ENCODE results near the gene SLITRK4.

SLITRK4 gene

GRCh38 chrX:143635915-143636314 is at the start of gene SLITRK4:
Gene SLITRK4 (minus strand): TSS chrX:143636101. CDS start chrX:143631108, 4,993 bp downstream.
- no peak for TF ChIP-seq NFIC (IDR thresholded peaks at IDR 0.05)
- no peak for TF ChIP-seq EGR1 (IDR thresholded peaks at IDR 0.05)
- TF ChIP-seq ZBTB7A (IDR thresholded peaks at IDR 0.05; ENCODE audit: low read depth), result no peak
- no peak for TF ChIP-seq RAD21 (IDR thresholded peaks at IDR 0.05; ENCODE audit: low read depth)
- no peak for TF ChIP-seq USF1 (IDR thresholded peaks at IDR 0.05)
- TF ChIP-seq TAF1 (IDR thresholded peaks at IDR 0.05; ENCODE audit: low read depth), result no peak
- TF ChIP-seq TCF12 (IDR thresholded peaks at IDR 0.05; ENCODE audit: low read depth), result no peak
- TF ChIP-seq TEAD4 (IDR thresholded peaks at IDR 0.05), result no peak
- no peak for TF ChIP-seq FOXM1 (IDR thresholded peaks at IDR 0.05; ENCODE audit: borderline replicate concordance, low read depth)
- TF ChIP-seq REST (IDR thresholded peaks at IDR 0.05; ENCODE audit: low read depth), result no peak
- no peak for TF ChIP-seq MAX (IDR thresholded peaks at IDR 0.05)

GRCh38 chrX:143683486-143683885 is 47.6 kb upstream of the SLITRK4 start:
- no peak for TF ChIP-seq CREB1 (IDR thresholded peaks at IDR 0.05; ENCODE audit: low read depth)
- no peak for TF ChIP-seq YY1 (IDR thresholded peaks at IDR 0.05; ENCODE audit: low read depth)
- no peak for TF ChIP-seq TAF1 (IDR thresholded peaks at IDR 0.05; ENCODE audit: low read depth)
- no peak for TF ChIP-seq REST (IDR thresholded peaks at IDR 0.05; ENCODE audit: low read depth)
- no peak for TF ChIP-seq RAD21 (IDR thresholded peaks at IDR 0.05; ENCODE audit: low read depth)
- TF ChIP-seq TCF12 (IDR thresholded peaks at IDR 0.05; ENCODE audit: low read depth), result no peak
- TF ChIP-seq TEAD4 (IDR thresholded peaks at IDR 0.05), result no peak

GRCh38 chrX:143674926-143675325 is 39.0 kb upstream of the SLITRK4 start:
- TF ChIP-seq FOXM1 (IDR thresholded peaks at IDR 0.05; ENCODE audit: borderline replicate concordance, low read depth), result no peak

GRCh38 chrX:143669395-143669794 is 33.5 kb upstream of the SLITRK4 start:
- TF ChIP-seq EGR1 (IDR thresholded peaks at IDR 0.05) (no peak), TCF12 (IDR thresholded peaks at IDR 0.05; ENCODE audit: low read depth) (no peak), CEBPB (IDR thresholded peaks at IDR 0.05) (no peak), CREB1 (IDR thresholded peaks at IDR 0.05; ENCODE audit: low read depth) (no peak), TAF1 (IDR thresholded peaks at IDR 0.05; ENCODE audit: low read depth) (no peak)

- TF ChIP-seq EP300 (IDR thresholded peaks at IDR 0.05; ENCODE audit: borderline replicate concordance), result no peak
- no peak for TF ChIP-seq EGR1 (IDR thresholded peaks at IDR 0.05)
- TF ChIP-seq USF1 (IDR thresholded peaks at IDR 0.05), result no peak
- no peak for TF ChIP-seq CEBPB (IDR thresholded peaks at IDR 0.05)
- no peak for TF ChIP-seq RAD21 (IDR thresholded peaks at IDR 0.05; ENCODE audit: low read depth)
- no peak for TF ChIP-seq FOXM1 (IDR thresholded peaks at IDR 0.05; ENCODE audit: borderline replicate concordance, low read depth)
- no peak for TF ChIP-seq TAF1 (IDR thresholded peaks at IDR 0.05; ENCODE audit: low read depth)
- TF ChIP-seq TEAD4 (IDR thresholded peaks at IDR 0.05), result no peak
- no peak for TF ChIP-seq ZBTB7A (IDR thresholded peaks at IDR 0.05; ENCODE audit: low read depth)
- TF ChIP-seq TCF12 (IDR thresholded peaks at IDR 0.05; ENCODE audit: low read depth), result no peak
- TF ChIP-seq REST (IDR thresholded peaks at IDR 0.05; ENCODE audit: low read depth), result no peak
- TF ChIP-seq NFIC (IDR thresholded peaks at IDR 0.05), result no peak
- TF ChIP-seq YY1 (IDR thresholded peaks at IDR 0.05; ENCODE audit: low read depth), result no peak
- TF ChIP-seq MAX (IDR thresholded peaks at IDR 0.05), result no peak
- TF ChIP-seq CREB1 (IDR thresholded peaks at IDR 0.05; ENCODE audit: low read depth), result no peak
These were observed 28.4 kb upstream of the SLITRK4 start for GRCh38 chrX:143664302-143664701.
